Tibial nerve (tissue), 4 donors: Measurements from ENCODE around the gene VMAC. TPM values are rescaled to one million over a fixed set of nuclear protein-coding genes. Genes with fewer than 3 reads are reported as not detected.

ENCODE experiments used
- DNase-seq, 2 donors: peaks; one replicate each; pipeline ENCODE4 v3.0.0-alpha.2; 2019; ENCODE audit warnings: low spot score in 2 of 2
- H3K27ac ChIP-seq, 4 donors: fragments of 200-600 bp; sonication (generic) in 3 of 4; one replicate each; pipeline ENCODE4 v1.5.1; 2017 to 2019; ENCODE audit warnings: mild to moderate bottlenecking in 1 of 4
- H3K27me3 ChIP-seq, 2 donors: fragments of 200-600 bp; sonication (generic) in 1 of 2; one replicate each; pipeline versions ENCODE4 v1.5.1 to v1.6.0; 2017 to 2019
- H3K36me3 ChIP-seq, 3 donors: fragments of 200-600 bp; sonication (generic); one replicate each; pipeline ENCODE4 v1.5.1; 2018 to 2019
- H3K4me1 ChIP-seq, 4 donors: fragments of 200-600 bp; sonication (generic) in 3 of 4; one replicate each; pipeline ENCODE4 v1.5.1; 2017 to 2019
- H3K4me3 ChIP-seq, 4 donors: fragments of 200-600 bp; sonication (generic) in 3 of 4; one replicate each; pipeline ENCODE4 v1.5.1; 2017 to 2019; ENCODE audit warnings: mild to moderate bottlenecking in 1 of 4, moderate library complexity in 1 of 4
- H3K9me3 ChIP-seq, 4 donors: fragments of 200-600 bp; sonication (generic) in 3 of 4; one replicate each; pipeline ENCODE4 v1.5.1; 2017 to 2019
- EP300 ChIP-seq, 2 donors: sonication (generic); formaldehyde crosslinking; IDR thresholded peaks; one replicate each; pipeline ENCODE4 v1.6.1; 2017; ENCODE audit warnings: antibody characterized with exemption in 2 of 2, mild to moderate bottlenecking in 1 of 2
- POLR2A ChIP-seq, 2 donors: fragments of 450-650 bp; IDR thresholded peaks; one replicate each; pipeline ENCODE4 v1.6.1; 2017; ENCODE audit warnings: antibody characterized with exemption in 2 of 2, mild to moderate bottlenecking in 2 of 2, moderate library complexity in 2 of 2
- WGBS, 2 donors: methylation state at CpG; one replicate each; pipeline ENCODE4 v1.1.5; 2018; 5-methylcytosine and 5-hydroxymethylcytosine counted together
- total RNA-seq, 4 donors: library from RNA; depleted of rRNA; stranded (reverse); fragments of >200 nt; gene quantifications; one replicate each; pipeline ENCODE4 v1.1.0, GENCODE V29; 2016
- TF ChIP-seq, protein P1 (sequence below), 5 experiments: fragments of 200-600 bp in 3 of 5; fragments of 450-650 bp in 2 of 5; sonication (generic) in 3 of 5; IDR thresholded peaks; one replicate each; pipeline ENCODE4 v1.5.1; 2016 to 2019; ENCODE audit warnings: antibody characterized with exemption in 5 of 5, mild to moderate bottlenecking in 3 of 5, moderate library complexity in 2 of 5

VMAC gene
- total RNA-seq, 4 donors from 2014 or later: 8.3 to 16.7 (median 13.9) TPM

DNA sequence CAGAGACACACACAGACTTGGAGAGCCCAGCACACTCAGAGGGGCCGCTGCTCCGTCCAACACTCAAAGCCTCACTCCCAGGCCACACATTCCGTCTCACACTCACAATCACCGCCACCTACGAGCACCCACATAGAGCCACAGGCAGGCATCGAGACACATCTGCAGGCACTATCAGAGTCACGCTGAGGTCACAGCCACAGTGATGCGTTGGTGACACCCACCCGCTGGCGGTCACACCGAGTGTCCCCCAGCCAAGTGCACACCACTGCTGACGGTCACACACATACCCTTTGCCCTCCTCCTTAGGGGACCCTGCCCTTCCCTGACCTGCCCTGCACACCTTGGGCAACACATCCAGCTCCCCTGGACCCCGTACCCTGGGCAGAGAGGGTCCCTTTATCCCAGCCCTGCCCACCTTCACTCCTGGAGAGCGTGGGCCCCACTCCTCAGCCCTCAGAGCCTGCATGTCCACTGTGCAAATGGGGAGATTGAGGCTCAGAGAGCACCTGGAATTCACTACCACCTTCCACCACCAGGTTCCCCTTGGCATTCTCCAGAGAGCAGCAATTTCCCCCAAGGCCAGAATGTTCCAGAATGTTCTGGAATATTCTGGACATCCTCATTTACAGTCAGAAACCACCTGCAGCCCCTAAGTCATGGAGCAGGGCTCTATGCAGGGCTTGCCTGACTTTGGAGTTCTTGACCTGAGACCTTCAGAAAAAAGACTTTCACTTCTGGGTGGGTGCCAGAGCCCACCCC, 39.8 kb upstream of the VMAC start:
- no peak for DNase-seq
- no peak overlapping the region for H3K4me3 ChIP-seq
- no peaks in the 10 kb centered on the region for H3K4me1 ChIP-seq
- H3K27ac ChIP-seq: no peak overlapping the region
- WGBS, 2 donors: 80 to 83% methylated on average over 10 to 14 of the region's 14 CpGs
- H3K9me3 ChIP-seq: no peaks in the 10 kb centered on the region
- peaks cover 0 to 7% of the 10 kb centered on the region in 2 donors for H3K27me3 ChIP-seq
- no peaks in the 10 kb centered on the region for H3K36me3 ChIP-seq
- TF ChIP-seq, protein P1, sequence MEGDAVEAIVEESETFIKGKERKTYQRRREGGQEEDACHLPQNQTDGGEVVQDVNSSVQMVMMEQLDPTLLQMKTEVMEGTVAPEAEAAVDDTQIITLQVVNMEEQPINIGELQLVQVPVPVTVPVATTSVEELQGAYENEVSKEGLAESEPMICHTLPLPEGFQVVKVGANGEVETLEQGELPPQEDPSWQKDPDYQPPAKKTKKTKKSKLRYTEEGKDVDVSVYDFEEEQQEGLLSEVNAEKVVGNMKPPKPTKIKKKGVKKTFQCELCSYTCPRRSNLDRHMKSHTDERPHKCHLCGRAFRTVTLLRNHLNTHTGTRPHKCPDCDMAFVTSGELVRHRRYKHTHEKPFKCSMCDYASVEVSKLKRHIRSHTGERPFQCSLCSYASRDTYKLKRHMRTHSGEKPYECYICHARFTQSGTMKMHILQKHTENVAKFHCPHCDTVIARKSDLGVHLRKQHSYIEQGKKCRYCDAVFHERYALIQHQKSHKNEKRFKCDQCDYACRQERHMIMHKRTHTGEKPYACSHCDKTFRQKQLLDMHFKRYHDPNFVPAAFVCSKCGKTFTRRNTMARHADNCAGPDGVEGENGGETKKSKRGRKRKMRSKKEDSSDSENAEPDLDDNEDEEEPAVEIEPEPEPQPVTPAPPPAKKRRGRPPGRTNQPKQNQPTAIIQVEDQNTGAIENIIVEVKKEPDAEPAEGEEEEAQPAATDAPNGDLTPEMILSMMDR (IDR thresholded peaks at IDR 0.05): peak in 2 of 5 experiments; percentile 16 to 24
- TF ChIP-seq EP300 (IDR thresholded peaks at IDR 0.05): no peak

DNA sequence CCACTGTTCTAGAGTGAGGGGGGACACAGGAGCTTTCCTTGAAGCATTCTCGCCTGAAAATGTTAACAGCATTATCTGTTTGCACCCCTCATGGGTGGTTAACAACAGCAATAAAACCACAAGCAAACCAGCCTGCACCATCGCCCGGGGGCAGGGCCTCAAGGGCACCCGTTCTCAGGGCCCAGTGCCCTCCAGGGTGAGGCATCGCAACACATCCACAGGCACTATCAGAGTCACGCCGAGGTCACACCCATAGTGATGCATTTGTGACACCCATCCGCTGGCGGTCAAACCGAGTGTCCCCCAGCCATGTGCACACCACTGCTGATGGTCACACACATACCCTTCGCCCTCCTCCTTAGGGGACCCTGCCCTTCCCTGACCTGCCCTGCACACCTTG, 38.9 kb upstream of the VMAC start:
- Histone ChIP-seq H3K27ac (no peak overlapping the region), H3K27me3 (peaks cover 0 to 1% of the 10 kb centered on the region in 2 donors), H3K4me1 (no peaks in the 10 kb centered on the region), H3K36me3 (no peaks in the 10 kb centered on the region), H3K4me3 (no peak overlapping the region), H3K9me3 (no peaks in the 10 kb centered on the region)
- WGBS, 2 donors: 61 to 69% methylated on average over 10 to 11 of the region's 11 CpGs
- no peak for DNase-seq
- TF ChIP-seq, protein P1 (IDR thresholded peaks at IDR 0.05): no peak
- TF ChIP-seq EP300 (IDR thresholded peaks at IDR 0.05) (no peak), POLR2A (IDR thresholded peaks at IDR 0.05) (no peak)

DNA sequence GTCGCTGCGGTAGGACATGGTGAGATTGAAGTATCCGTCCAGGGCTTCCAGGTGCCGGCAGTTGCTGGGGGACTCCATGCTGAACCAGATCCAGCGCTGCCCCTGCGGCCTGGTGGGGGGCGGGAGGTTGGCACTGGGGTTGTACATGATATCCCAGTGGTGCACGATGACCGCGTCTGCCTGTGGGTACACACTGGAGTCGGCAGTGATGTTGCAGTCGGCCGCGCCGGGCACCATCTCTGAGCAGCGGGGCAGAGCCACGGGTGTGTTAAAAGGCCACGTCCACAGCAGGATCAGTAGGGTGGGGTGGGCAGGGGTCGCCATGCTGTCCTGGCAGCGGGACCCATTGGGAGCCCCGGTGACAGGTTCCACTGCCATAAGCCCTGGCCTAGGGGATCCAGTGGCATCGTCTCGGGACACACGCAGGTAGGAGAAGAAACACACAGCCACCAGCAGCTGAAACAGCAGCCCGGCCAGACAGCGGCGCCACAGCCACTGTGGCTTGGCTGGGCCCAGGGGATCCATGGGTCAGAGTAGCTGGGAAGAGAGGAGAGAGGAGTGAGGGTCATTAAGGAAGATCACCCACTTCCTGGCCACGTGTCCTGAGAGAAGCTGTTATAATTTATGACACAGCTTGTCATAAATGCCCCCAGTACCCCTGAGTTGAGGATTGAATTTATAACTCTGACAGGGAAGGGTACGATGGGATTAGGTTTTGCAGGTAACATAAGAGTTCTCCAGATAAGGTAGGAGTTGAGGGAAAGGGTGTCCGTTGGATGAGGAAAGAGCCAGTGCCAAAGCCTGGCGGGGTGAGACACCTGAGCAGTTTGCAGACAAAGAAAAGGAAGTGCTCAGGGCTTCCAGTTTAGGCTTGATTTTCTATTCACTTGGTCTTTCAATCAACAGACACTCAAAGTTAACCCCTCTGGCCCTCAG, 37.2 kb upstream of the VMAC start:
- no peak overlapping the region for H3K27ac ChIP-seq
- WGBS, 2 donors: 79 to 84% methylated on average over 26 to 29 of the region's 31 CpGs
- no peaks in the 10 kb centered on the region for H3K9me3 ChIP-seq
- H3K27me3 ChIP-seq: peaks cover 0 to 6% of the 10 kb centered on the region in 2 donors
- DNase-seq: no peak
- H3K4me3 ChIP-seq: no peak overlapping the region
- TF ChIP-seq POLR2A (IDR thresholded peaks at IDR 0.05): no peak
- TF ChIP-seq EP300 (IDR thresholded peaks at IDR 0.05): no peak
- TF ChIP-seq, protein P1 (IDR thresholded peaks at IDR 0.05): no peak
- H3K4me1 ChIP-seq: no peaks in the 10 kb centered on the region
- no peaks in the 10 kb centered on the region for H3K36me3 ChIP-seq

DNA sequence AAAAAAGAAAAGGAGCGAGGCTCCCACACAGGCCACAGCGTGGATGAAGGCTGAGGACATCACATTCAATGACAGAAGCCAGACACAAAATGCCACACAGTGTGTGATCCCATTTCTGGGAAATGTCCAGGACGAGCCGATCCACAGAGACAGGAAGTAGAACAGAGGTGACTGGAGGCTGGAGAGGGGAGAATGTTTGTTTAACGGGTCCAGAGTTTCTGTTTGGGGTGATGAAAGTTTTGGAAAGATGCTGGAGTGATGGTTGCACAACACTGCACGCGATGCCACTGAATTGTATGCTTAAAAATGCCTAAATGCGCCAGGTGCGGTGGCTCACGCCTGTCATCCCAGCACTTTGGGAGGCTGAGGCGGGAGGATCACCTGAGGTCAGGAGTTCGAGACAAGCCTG, 33.7 kb upstream of the VMAC start:
- no peak overlapping the region for H3K4me3 ChIP-seq
- WGBS, 2 donors: 78 to 81% methylated on average over 12 of the region's 12 CpGs
- no peaks in the 10 kb centered on the region for H3K4me1 ChIP-seq
- H3K27ac ChIP-seq: no peak overlapping the region
- no peak for DNase-seq
- TF ChIP-seq, protein P1 (IDR thresholded peaks at IDR 0.05): no peak
- TF ChIP-seq EP300 (IDR thresholded peaks at IDR 0.05) (no peak), POLR2A (IDR thresholded peaks at IDR 0.05) (no peak)
- no peaks in the 10 kb centered on the region for H3K9me3 ChIP-seq
- H3K36me3 ChIP-seq: no peaks in the 10 kb centered on the region
- peaks cover 0 to 6% of the 10 kb centered on the region in 2 donors for H3K27me3 ChIP-seq
